Pulmonary artery endothelial cell (primary cell): ENCODE measurements around the gene CNKSR2. TPM values are rescaled to one million over a fixed set of nuclear protein-coding genes. Genes with fewer than 3 reads are reported as not detected.
"Not testable (repeated sequence)": the region's sequence is repeated elsewhere in the genome, so short reads cannot be mapped to it uniquely, and the experiment has no call there.

ENCODE experiments used
- DNase-seq: peaks from one replicate; pipeline ENCODE4 v3.0.0-alpha.2; 2011; ENCODE audit warnings: low read depth, low spot score
- total RNA-seq: library from RNA; depleted of rRNA; stranded (reverse); fragments of >200 nt; gene quantifications from 2 replicates; pipeline ENCODE4 v1.2.3, GENCODE V29; 2014

Gene CNKSR2
- total RNA-seq, 1 donor from 2014 or later, result under 0.01 TPM

DNA sequence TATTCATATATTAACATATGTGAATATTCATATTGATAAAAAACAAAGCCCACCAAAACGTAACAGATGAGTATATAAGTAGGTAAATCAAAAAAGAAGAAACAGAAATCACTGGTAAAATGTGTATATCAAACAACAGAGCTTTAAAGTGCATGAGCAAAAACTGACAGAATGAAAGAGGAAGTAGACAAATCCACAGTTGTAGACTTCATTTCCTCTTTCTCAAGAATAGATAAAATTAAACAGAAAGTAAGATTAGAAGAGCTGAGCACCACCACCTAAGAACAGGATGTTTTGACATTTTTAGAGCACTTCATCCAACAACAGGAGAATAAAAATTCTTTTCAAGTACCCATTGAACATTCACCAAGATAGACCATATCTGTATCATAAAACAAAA is 64.6 kb downstream of the CNKSR2 start:
- DNase-seq, result no peak

GRCh38 chrX:21440911-21441310 is 66.7 kb downstream of the CNKSR2 start:
- DNase-seq, result no peak

GRCh38 chrX:21457718-21458117 is 83.5 kb downstream of the CNKSR2 start:
- DNase-seq, result no peak

GRCh38 chrX:21469071-21469470 is 94.9 kb downstream of the CNKSR2 start:
- DNase-seq, result no peak

DNA sequence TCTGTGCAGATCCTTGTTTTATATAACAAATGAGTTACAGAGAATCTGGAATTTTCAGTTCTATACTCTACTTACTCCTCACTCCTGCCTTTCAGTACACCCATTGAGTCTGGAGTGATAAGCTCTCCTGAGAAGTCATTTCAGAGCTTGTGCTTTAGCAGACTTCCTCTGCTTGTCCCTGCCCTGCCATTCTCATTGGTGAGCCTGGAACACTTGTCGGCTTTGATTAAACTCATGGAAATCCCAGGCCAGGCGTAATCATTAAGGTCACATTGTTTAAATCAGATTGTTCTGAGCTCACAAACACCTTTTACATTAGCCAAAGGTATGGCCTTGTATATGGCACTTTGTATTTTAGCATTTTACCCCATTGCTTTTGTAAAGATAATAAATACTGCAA is 102.7 kb downstream of the CNKSR2 start:
- no peak for DNase-seq

DNA sequence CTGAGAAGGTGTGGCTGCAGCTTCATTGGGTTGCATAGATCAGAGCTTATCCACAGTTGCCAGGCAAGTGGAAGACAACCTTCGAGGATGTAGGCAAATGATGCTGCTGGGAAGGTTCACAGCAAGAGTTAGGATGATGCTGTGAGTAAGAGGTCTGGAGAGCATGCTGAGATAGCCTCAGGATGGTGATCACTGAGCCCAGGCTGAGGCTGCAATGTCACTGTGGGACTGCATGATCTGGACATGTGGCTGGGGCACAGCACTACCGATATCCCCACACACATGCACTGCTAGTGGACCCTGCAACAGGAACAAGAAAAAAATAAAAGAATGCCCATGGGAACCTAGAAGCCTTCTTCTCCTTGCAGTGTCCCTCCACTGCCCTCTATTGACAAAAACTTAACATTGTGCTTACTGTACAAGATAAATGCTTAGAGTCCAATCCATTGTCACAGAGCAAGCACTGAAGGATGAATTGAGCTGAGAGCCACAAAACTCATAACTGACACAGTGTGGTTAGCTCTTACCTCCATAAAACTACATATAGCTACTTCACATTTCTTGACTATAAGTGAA is 105.6 kb downstream of the CNKSR2 start:
- no peak for DNase-seq

- DNase-seq, result no peak
These were observed 107.5 kb downstream of the CNKSR2 start for GRCh38 chrX:21481761-21482160.

GRCh38 chrX:21484051-21484450 is 109.8 kb downstream of the CNKSR2 start:
- not testable (repeated sequence) for DNase-seq

DNA sequence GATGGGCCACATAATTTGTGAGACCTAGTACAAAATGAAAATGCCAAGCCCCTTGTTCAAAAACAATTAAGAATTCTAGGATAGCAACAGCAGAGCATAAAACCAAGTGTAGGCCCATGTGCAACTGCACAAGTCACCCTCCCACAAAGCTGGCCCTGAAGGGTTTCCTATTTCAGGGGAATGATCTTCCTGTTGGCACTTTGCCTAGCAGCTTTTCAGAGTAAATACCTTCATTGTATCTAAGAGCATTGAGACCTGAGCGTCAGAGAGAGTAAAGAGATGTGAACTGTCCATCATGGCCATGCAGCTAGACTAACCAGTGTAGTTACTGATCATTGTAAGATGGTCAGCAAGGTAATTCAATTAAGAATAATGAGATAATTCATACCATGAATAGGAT is 113.6 kb downstream of the CNKSR2 start:
- no peak for DNase-seq

DNA sequence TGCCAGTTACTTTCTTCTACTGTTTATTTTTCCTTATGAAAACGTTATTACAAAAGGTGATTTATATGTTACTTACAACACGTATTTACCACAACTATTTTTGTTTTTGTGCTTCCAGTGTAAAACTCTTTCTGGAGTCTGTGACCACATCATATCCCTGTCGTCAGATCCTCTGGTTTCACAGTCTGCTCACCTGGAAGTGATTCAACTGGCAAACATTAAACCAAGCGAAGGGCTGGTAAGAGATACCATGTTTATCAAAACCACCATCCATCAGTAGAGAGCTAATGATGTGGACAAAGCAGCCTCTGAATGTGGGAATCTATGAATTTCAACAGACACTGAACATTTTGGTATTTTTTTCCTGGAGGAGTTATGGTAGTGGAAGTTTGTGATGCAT is 116.1 kb downstream of the CNKSR2 start:
- no peak for DNase-seq

- DNase-seq, result no peak
These were observed 119.1 kb downstream of the CNKSR2 start for GRCh38 chrX:21493226-21493830.

DNA sequence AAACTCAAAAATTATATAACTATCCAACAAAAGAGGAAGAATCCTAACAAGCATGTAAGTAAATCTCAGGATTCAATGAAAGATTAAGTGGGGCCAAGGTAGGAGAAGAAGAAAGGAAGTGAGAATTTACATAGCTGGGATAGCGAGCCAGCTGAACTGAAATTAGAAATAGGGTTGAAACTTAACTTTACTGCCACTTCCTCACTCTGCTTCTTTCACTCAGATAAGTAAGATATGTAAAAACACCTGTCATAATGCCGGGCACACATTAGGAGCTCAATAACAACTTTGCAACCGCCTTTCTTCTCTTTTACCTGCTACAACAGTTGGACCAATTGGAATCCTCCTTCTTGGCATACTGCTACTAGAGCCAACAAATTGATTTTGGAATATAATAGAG is 129.4 kb downstream of the CNKSR2 start:
- no peak for DNase-seq

DNA sequence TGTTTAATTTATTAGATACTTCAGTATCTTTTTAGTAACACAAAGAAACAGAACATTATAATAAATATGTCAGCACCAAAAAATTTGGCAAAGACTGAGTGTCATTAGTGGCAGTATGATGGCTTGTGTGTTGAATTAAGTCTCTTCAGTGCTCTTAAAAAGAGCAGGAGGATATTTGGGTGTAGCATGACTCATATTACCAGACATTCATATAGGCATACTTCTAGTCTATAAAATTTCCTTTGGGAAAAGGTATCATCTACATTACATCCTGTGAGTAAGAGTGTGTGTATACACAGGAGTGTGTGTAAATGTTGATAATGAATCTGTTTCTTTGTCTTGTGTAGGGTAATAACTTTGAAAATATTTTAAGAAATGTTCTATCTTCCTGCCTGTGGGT is 135.7 kb downstream of the CNKSR2 start:
- DNase-seq, result no peak

- DNase-seq, result no peak
These were observed 149.8 kb downstream of the CNKSR2 start for GRCh38 chrX:21524008-21524407.

DNA sequence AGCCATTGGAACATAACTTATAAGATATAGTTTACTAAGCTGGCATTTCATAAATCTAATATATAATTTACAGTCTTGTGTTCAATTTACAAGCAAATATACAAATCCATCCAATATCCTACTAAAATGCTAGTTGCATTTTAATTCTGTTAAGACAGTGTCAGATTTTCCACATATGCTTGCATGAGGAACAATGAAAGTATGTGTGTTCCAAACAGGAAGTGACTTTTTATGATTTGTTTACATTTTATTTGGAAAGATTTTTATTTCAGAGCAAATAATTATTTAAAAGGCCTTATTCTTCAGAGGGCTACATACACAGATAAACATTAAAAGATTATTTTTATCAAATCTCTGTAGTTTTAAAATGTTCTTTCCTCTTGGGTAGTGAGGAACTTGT is 153.9 kb downstream of the CNKSR2 start:
- no peak for DNase-seq

- DNase-seq, result no peak
These were observed 155.6 kb downstream of the CNKSR2 start for GRCh38 chrX:21529771-21530170.

DNA sequence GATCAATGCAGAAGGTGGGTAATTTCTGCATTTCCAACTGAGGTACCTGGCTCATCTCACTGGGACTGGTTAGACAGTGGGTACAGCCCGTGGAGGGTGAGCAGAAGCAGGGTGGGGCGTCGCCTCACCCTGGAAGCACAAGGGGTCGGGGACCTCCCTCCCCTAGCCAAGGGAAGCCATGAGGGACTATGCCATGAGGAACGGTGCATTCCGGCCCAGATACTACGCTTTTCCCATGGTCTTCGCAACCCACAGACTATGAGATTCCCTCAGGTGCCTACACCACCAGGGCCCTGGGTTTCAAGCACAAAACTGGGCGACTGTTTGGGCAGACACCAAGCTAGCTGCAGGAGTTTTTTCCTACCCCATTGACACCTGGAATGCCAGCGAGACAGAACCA is 170.4 kb downstream of the CNKSR2 start:
- not testable (repeated sequence) for DNase-seq

GRCh38 chrX:21559417-21559816 is 185.2 kb downstream of the CNKSR2 start:
- DNase-seq, result no peak

- DNase-seq, result no peak
These were observed 190.8 kb downstream of the CNKSR2 start for GRCh38 chrX:21565025-21565424.

DNA sequence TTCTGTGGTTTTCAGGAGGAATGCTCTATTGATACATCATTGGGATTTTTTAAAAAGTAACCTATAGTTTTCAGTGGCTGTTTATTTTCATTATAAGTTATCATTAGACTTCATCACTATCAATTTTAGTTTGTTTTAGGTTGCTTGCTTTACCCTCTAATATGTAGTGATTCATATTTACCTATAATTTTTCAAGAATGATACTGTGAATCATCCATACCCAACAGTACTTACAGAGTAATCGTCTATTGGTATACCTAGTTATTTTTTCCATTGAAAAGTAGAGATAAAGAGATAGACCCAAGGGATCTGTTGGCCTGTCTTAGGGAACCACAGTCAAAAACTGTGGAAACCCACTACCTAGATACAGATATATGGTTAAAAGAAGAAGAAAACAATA is 200.6 kb downstream of the CNKSR2 start:
- DNase-seq, result no peak

DNA sequence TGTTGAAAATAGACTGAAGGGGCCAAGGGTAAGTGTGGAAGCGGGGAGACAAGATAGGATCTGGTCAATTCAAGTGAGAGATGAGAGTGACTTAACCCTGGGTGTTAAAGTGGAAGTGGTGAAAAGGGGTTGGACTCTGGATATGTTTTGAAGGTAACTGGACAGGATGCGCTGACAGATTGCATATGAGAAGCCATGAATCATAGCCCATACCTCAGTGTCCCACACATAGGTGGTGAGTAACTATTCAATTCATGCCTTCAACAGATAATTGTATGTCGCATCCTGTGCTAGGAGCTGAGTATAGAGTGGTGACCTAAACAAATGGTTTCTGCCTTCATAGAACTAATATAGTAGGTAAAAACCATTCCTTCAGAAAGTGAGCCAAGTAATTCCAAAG is 207.3 kb downstream of the CNKSR2 start:
- DNase-seq, result no peak

DNA sequence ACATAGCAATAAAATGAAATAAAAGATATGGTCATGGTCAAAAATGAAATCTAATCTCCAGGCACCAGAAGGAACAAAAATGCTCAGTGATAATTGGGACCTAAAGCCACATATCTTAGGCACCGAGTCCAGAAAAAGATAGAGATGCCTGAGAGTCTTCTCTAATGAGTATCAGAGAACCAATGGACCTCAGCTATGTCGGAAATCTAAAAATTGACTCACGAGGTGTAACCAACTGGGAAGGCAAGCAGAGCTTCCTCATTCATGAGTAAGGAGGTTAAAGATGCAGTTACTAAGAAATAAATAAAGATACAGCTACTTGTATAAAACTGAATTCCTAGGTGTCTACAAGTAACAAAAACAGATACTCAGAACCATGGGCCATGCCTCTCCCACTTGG is 211.8 kb downstream of the CNKSR2 start:
- no peak for DNase-seq

GRCh38 chrX:21590012-21590776 is 216.0 kb downstream of the CNKSR2 start:
- no peak for DNase-seq
